Neural cell (in vitro differentiated cells): ENCODE results near the gene MRPL22. TPM values are rescaled to one million over a fixed set of nuclear protein-coding genes. Genes with fewer than 3 reads are reported as not detected.
"Not testable (repeated sequence)": the region's sequence is repeated elsewhere in the genome, so short reads cannot be mapped to it uniquely, and the experiment has no call there.

Source experiments
- H2AFZ ChIP-seq: fragments of 200-600, 300-800 bp; sonication (generic), shearing (Covaris generic); 2 replicates; pipeline ENCODE4 v1.6.0; 2014; ENCODE audit warnings: low read depth, mild to moderate bottlenecking, antibody characterized with exemption, low read length, moderate library complexity
- H3F3A ChIP-seq: fragments of 200-600 bp; shearing (Covaris generic); 2 replicates; pipeline ENCODE4 v1.6.1; 2016; ENCODE audit warnings: mild to moderate bottlenecking, moderate library complexity, mixed read lengths, antibody characterized with exemption, low read length; ENCODE audit not compliant: insufficient read depth, poor library complexity, severe bottlenecking
- H3K27ac ChIP-seq: fragments of 200-600, 300-800 bp; sonication (generic), shearing (Covaris generic); 2 replicates; pipeline ENCODE4 v1.5.1; 2014; ENCODE audit warnings: mild to moderate bottlenecking, low read length, moderate library complexity
- H3K27me3 ChIP-seq: fragments of 300-800, 200-600 bp; sonication (generic), shearing (Covaris generic); 2 replicates; pipeline ENCODE4 v1.6.0; 2014; ENCODE audit warnings: mild to moderate bottlenecking, low read depth, low read length, moderate library complexity; ENCODE audit not compliant: insufficient read depth
- H3K36me3 ChIP-seq: fragments of 300-800, 200-600 bp; sonication (generic), shearing (Covaris generic); 2 replicates; pipeline ENCODE4 v1.5.1; 2014; ENCODE audit warnings: mild to moderate bottlenecking, antibody characterized with exemption, low read length, moderate library complexity; ENCODE audit not compliant: insufficient read depth
- H3K4me2 ChIP-seq: fragments of 300-800, 200-600 bp; sonication (generic), shearing (Covaris generic); 2 replicates; pipeline ENCODE4 v1.6.0; 2014; ENCODE audit warnings: mild to moderate bottlenecking, low read length
- H3K4me3 ChIP-seq: fragments of 300-800, 200-600 bp; sonication (generic), shearing (Covaris generic); 2 replicates; pipeline ENCODE4 v1.5.1; 2014; ENCODE audit warnings: mild to moderate bottlenecking, low read length, moderate library complexity
- H3K79me2 ChIP-seq: fragments of 200-600 bp; shearing (Covaris generic); replicated peaks from 2 replicates; pipeline ENCODE4 v1.6.0; 2014; ENCODE audit warnings: mild to moderate bottlenecking, low read length, moderate library complexity; ENCODE audit not compliant: insufficient read depth
- H3K9ac ChIP-seq: fragments of 300-800, 200-600 bp; sonication (generic), shearing (Covaris generic); 2 replicates; pipeline ENCODE4 v1.6.1; 2016; ENCODE audit warnings: mild to moderate bottlenecking, low read length, mixed read lengths
- H3K9me2 ChIP-seq: fragments of 200-600 bp; shearing (Covaris generic); 2 replicates; pipeline ENCODE4 v1.6.1; 2016; ENCODE audit warnings: mild to moderate bottlenecking, low read length, mixed read lengths; ENCODE audit not compliant: insufficient read depth
- H3K9me3 ChIP-seq: fragments of 200-600, 300-800 bp; sonication (generic), shearing (Covaris generic); 2 replicates; pipeline ENCODE4 v1.6.1; 2016; ENCODE audit warnings: mild to moderate bottlenecking, mixed run types, low read length, moderate library complexity, mixed read lengths
- H4K20me1 ChIP-seq: fragments of 200-600 bp; shearing (Covaris generic); 2 replicates; pipeline ENCODE4 v1.6.1; 2016; ENCODE audit warnings: mild to moderate bottlenecking, mixed run types; ENCODE audit not compliant: insufficient read depth
- CTCF ChIP-seq: fragments of 450-650 bp; IDR thresholded peaks from 2 replicates; pipeline ENCODE4 v1.5.1; 2014; ENCODE audit warnings: antibody characterized with exemption, mild to moderate bottlenecking, moderate library complexity; ENCODE audit not compliant: poor library complexity, severe bottlenecking
- EP300 ChIP-seq: fragments of 450-650 bp; conservative IDR thresholded peaks from 2 replicates; pipeline ENCODE4 v1.6.1; 2014; ENCODE audit warnings: antibody characterized with exemption, mild to moderate bottlenecking, moderate library complexity; ENCODE audit not compliant: poor library complexity, severe bottlenecking
- EZH2 ChIP-seq: fragments of 200-600, 300-800 bp; shearing (Covaris generic), sonication (generic); IDR thresholded peaks from 2 replicates; pipeline ENCODE4 v1.6.1; 2014; ENCODE audit warnings: antibody characterized with exemption, low read length, borderline replicate concordance, mild to moderate bottlenecking; ENCODE audit not compliant: insufficient read depth, poor library complexity, severe bottlenecking
- MXI1 ChIP-seq: fragments of 450-650 bp; conservative IDR thresholded peaks from 2 replicates; pipeline ENCODE4 v1.6.1; 2014; ENCODE audit warnings: antibody characterized with exemption, mild to moderate bottlenecking; ENCODE audit not compliant: poor library complexity, severe bottlenecking
- POLR2AphosphoS5 ChIP-seq: IDR thresholded peaks from 2 replicates; pipeline ENCODE4 v1.6.1; 2012
- RAD21 ChIP-seq: fragments of 450-650 bp; conservative IDR thresholded peaks from 2 replicates; pipeline ENCODE4 v1.6.1; 2014; ENCODE audit warnings: antibody characterized with exemption, mild to moderate bottlenecking, moderate library complexity
- REST ChIP-seq: IDR thresholded peaks from 2 replicates; pipeline ENCODE4 v1.6.1; 2012; ENCODE audit warnings: borderline replicate concordance
- SMC3 ChIP-seq: fragments of 450-650 bp; conservative IDR thresholded peaks from 2 replicates; pipeline ENCODE4 v1.6.1; 2014; ENCODE audit warnings: antibody characterized with exemption, mild to moderate bottlenecking, moderate library complexity; ENCODE audit not compliant: poor library complexity
- TAF1 ChIP-seq: IDR thresholded peaks from 2 replicates; pipeline ENCODE4 v1.6.1; 2012; ENCODE audit warnings: low read depth
- polyA plus RNA-seq: library from polyadenylated mRNA; depleted of rRNA; stranded (reverse); fragments of >200 nt; gene quantifications from 2 replicates; pipeline ENCODE4 v1.2.3, GENCODE V29; 2014

Gene MRPL22
- polyA plus RNA-seq, 1 donor from 2014 or later = 28.0 TPM

GRCh38 chr5:154999865-155000264 lies 59.0 kb downstream of the MRPL22 start:
- H4K20me1 ChIP-seq = no peaks in the 10 kb centered on the region
- H3K9ac ChIP-seq = no peak overlapping the region
- no peak for TF ChIP-seq REST
- TF ChIP-seq MXI1 = no peak
- no peak for TF ChIP-seq CTCF
- no peak for TF ChIP-seq EZH2
- no peak for TF ChIP-seq RAD21
- TF ChIP-seq EP300 = no peak
- no peak for TF ChIP-seq SMC3
- no peak for TF ChIP-seq POLR2AphosphoS5
- no peak for TF ChIP-seq TAF1
- H3K36me3 ChIP-seq = no peaks in the 10 kb centered on the region
- no peak overlapping the region for H3K4me2 ChIP-seq
- H3K27me3 ChIP-seq = no peaks in the 10 kb centered on the region
- H3K79me2 ChIP-seq = no peaks in the 10 kb centered on the region
- H3K9me3 ChIP-seq = no peaks in the 10 kb centered on the region
- H3K4me3 ChIP-seq = no peak overlapping the region
- no peaks in the 10 kb centered on the region for H3F3A ChIP-seq
- H3K9me2 ChIP-seq = no peaks in the 10 kb centered on the region
- no peak overlapping the region for H2AFZ ChIP-seq
- no peak overlapping the region for H3K27ac ChIP-seq

- Histone ChIP-seq H3K9me3 (no peaks in the 10 kb centered on the region), H3K79me2 (no peaks in the 10 kb centered on the region), H3K4me2 (no peak overlapping the region), H3K9me2 (no peaks in the 10 kb centered on the region), H3F3A (no peaks in the 10 kb centered on the region), H3K27ac (no peak overlapping the region), H3K4me3 (no peak overlapping the region), H3K27me3 (no peaks in the 10 kb centered on the region), H3K9ac (no peak overlapping the region), H2AFZ (no peak overlapping the region), H3K36me3 (no peaks in the 10 kb centered on the region), H4K20me1 (no peaks in the 10 kb centered on the region)
- TF ChIP-seq REST (no peak), EZH2 (no peak), TAF1 (no peak), RAD21 (no peak), SMC3 (no peak), POLR2AphosphoS5 (no peak), EP300 (no peak), MXI1 (no peak), CTCF (no peak)
Measured at GRCh38 chr5:155001523-155001922, 60.6 kb downstream of the MRPL22 start.

- H3K4me2 ChIP-seq, H4K20me1 ChIP-seq, H3K4me3 ChIP-seq, H3K9ac ChIP-seq, H3K27me3 ChIP-seq, H3K9me2 ChIP-seq, H3K36me3 ChIP-seq, H3K9me3 ChIP-seq, H3K27ac ChIP-seq, H3K79me2 ChIP-seq, H3F3A ChIP-seq, H2AFZ ChIP-seq: not testable (repeated sequence)
Measured at GRCh38 chr5:155002722-155003121, 61.8 kb downstream of the MRPL22 start.
